Fibroblast of the aortic adventitia (primary cell): Measurements from ENCODE around the gene CAD. TPM values are rescaled to one million over a fixed set of nuclear protein-coding genes. Genes with fewer than 3 reads are reported as not detected.

Experiments used
- DNase-seq: peaks from one replicate; pipeline ENCODE4 v3.0.0-alpha.2; 2010; ENCODE audit warnings: low read depth
- H3K4me3 ChIP-seq: 2 replicates; pipeline ENCODE4 v1.5.1; 2011; ENCODE audit warnings: low read depth, mild to moderate bottlenecking, control low read depth, low read length, moderate library complexity
- CTCF ChIP-seq: IDR thresholded peaks from 2 replicates; pipeline ENCODE4 v1.5.1; 2011; ENCODE audit warnings: mild to moderate bottlenecking, low read length, control low read depth, inconsistent platforms; ENCODE audit not compliant: insufficient read depth
- total RNA-seq: library from RNA; depleted of rRNA; stranded (reverse); fragments of >200 nt; gene quantifications from 2 replicates; pipeline ENCODE4 v1.2.3, GENCODE V29; 2012; ENCODE audit warnings: low replicate concordance

Gene CAD
- total RNA-seq, 1 donor = 35.5 TPM

GRCh38 chr2:27245626-27246025 lies 28.5 kb downstream of the CAD start:
- H3K4me3 ChIP-seq = no peak overlapping the region
- no peak for DNase-seq
- no peak for TF ChIP-seq CTCF

- no peak for DNase-seq
- TF ChIP-seq CTCF = no peak
- no peak overlapping the region for H3K4me3 ChIP-seq
These were observed 30.7 kb downstream of the CAD start for GRCh38 chr2:27247893-27248292.

- no peak for TF ChIP-seq CTCF
- DNase-seq = peak; percentile 40
- H3K4me3 ChIP-seq = no peak overlapping the region
These were observed 32.2 kb downstream of the CAD start for GRCh38 chr2:27249159-27249890.

- peak; percentile 27 for DNase-seq
- no peak overlapping the region for H3K4me3 ChIP-seq
- TF ChIP-seq CTCF = peak; percentile 69
These were observed 32.9 kb downstream of the CAD start for GRCh38 chr2:27249891-27250651.

GRCh38 chr2:27250652-27251379 lies 33.6 kb downstream of the CAD start:
- TF ChIP-seq CTCF = no peak
- no peak overlapping the region for H3K4me3 ChIP-seq
- DNase-seq = no peak

GRCh38 chr2:27251766-27252165 lies 34.6 kb downstream of the CAD start:
- DNase-seq = no peak
- H3K4me3 ChIP-seq = no peak overlapping the region
- no peak for TF ChIP-seq CTCF
